Skeletal muscle tissue (tissue), 4 donors: ENCODE measurements around the gene CCDC47. TPM values are rescaled to one million over a fixed set of nuclear protein-coding genes. Genes with fewer than 3 reads are reported as not detected.
A peak's percentile ranks its signal among the peaks of the same experiment; 100 is the strongest.
"Not testable (repeated sequence)": the region's sequence is repeated elsewhere in the genome, so short reads cannot be mapped to it uniquely, and the experiment has no call there.

Experiments used
- H3K27ac ChIP-seq: one replicate; pipeline ENCODE4 v1.7.0; 2013; ENCODE audit warnings: mild to moderate bottlenecking, low read depth, low read length, inconsistent platforms
- H3K27me3 ChIP-seq, 3 donors: one replicate each; pipeline ENCODE4 v1.7.0; 2013; ENCODE audit warnings: low read length in 3 of 3; ENCODE audit not compliant: control insufficient read depth in 3 of 3, insufficient read depth in 3 of 3
- H3K36me3 ChIP-seq, 3 donors: one replicate each; pipeline ENCODE4 v1.7.0; 2013; ENCODE audit warnings: low read length in 3 of 3; ENCODE audit not compliant: control insufficient read depth in 3 of 3, insufficient read depth in 3 of 3
- H3K4me1 ChIP-seq, 3 donors: one replicate each; pipeline ENCODE4 v1.7.0; 2013; ENCODE audit warnings: low read length in 3 of 3, mild to moderate bottlenecking in 3 of 3; ENCODE audit not compliant: control insufficient read depth in 3 of 3, insufficient read depth in 3 of 3
- H3K4me3 ChIP-seq, 3 donors: one replicate each; pipeline ENCODE4 v1.7.0; 2013; ENCODE audit warnings: low read length in 3 of 3
- H3K9ac ChIP-seq, 3 donors: one replicate each; pipeline ENCODE4 v1.7.0; 2013; ENCODE audit warnings: low read length in 3 of 3, mild to moderate bottlenecking in 3 of 3, moderate library complexity in 2 of 3, low read depth in 1 of 3
- H3K9me3 ChIP-seq, 3 donors: one replicate each; pipeline ENCODE4 v1.7.0; 2013; ENCODE audit warnings: low read length in 3 of 3; ENCODE audit not compliant: control insufficient read depth in 3 of 3
- total RNA-seq: library from RNA; depleted of rRNA; stranded (reverse); fragments of >200 nt; gene quantifications from one replicate; pipeline ENCODE4 v1.2.3, GENCODE V29; 2014
- donor health status: Osteomylitis.

CCDC47 gene
- total RNA-seq, 1 donor from 2014 or later = 43.8 TPM

GRCh38 chr17:63741143-63741407, 32.3 kb downstream of the CCDC47 start:
- peaks cover 7 to 12% (median 10%) of the 10 kb centered on the region in 3 donors for H3K36me3 ChIP-seq

DNA sequence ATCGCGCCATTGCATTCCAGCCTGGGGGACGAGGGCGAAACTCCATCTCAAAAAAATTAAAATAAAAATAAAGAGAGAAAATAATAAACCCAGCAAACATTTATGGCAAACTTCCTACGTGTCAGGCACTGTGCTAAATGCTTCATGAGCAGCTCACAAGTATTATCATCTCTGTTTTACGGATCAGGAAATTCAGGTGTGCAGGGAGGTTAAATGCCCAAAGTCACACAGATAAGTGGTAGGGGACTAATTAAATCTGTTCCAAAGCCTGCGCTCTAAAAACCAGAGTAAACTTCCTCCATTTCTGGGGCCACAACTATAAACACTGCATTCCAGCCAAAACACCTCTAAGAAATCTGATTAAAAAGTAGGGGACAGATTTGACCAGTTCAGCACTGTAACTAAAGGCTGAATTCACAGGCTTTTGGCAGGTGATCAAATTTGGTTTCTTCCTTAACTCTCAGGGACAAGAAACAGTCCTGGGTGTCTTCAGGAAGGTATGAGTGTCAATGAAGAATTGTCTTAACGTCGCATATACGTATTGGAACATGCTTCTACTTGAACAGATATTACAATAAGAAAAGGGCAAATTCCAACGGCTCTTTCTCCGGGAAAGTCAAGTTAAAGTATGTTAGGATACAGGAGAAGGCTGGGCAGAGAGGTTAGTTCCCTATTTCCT, 32.8 kb downstream of the CCDC47 start:
- peak overlapping the region; percentile 83 to 92 (median 88) for H3K4me3 ChIP-seq
- peak overlapping the region; percentile 89 for H3K27ac ChIP-seq
- no peaks in the 10 kb centered on the region for H3K27me3 ChIP-seq
- peaks cover 11 to 23% (median 14%) of the 10 kb centered on the region in 3 donors for H3K4me1 ChIP-seq
- H3K9me3 ChIP-seq = no peaks in the 10 kb centered on the region
- peak overlapping the region; percentile 89 to 94 (median 91) for H3K9ac ChIP-seq
- peaks cover 3 to 7% (median 5%) of the 10 kb centered on the region in 3 donors for H3K36me3 ChIP-seq

More at GRCh38 chr17:63741143-63741407, 32.3 kb downstream of the CCDC47 start:
- H3K4me3 ChIP-seq = peak overlapping the region; percentile 83 to 92 (median 88)
- peak overlapping the region; percentile 89 to 94 (median 91) for H3K9ac ChIP-seq
- H3K27ac ChIP-seq = peak overlapping the region; percentile 89
- H3K27me3 ChIP-seq = no peaks in the 10 kb centered on the region
- H3K9me3 ChIP-seq = no peaks in the 10 kb centered on the region
- peaks cover 11 to 23% (median 14%) of the 10 kb centered on the region in 3 donors for H3K4me1 ChIP-seq

DNA sequence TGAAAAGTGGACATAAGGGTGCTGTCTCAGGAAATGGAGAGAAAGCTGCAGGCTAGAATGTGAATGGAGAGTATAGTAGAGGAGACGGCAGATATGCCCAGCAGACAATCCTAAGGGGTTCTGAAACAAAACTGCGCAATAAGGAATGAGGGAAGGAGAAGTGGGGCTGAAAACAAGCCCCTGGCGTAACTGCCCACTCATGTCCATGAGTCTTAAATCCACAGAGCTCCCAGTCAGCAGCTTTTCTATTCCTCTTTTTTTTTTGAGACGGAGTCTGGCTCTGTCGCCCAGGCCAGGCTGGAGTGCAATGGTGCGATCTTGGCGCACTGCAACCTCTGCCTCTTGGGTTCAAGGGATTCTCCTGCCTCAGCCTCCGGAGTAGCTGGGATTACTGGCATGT, 37.7 kb downstream of the CCDC47 start:
- H3K36me3 ChIP-seq = no peaks in the 10 kb centered on the region
- no peaks in the 10 kb centered on the region for H3K27me3 ChIP-seq
- H3K4me3 ChIP-seq = no peak overlapping the region
- H3K27ac ChIP-seq = no peak overlapping the region
- no peaks in the 10 kb centered on the region for H3K9me3 ChIP-seq
- H3K9ac ChIP-seq = no peak overlapping the region
- H3K4me1 ChIP-seq = peaks cover 1 to 6% (median 6%) of the 10 kb centered on the region in 3 donors

DNA sequence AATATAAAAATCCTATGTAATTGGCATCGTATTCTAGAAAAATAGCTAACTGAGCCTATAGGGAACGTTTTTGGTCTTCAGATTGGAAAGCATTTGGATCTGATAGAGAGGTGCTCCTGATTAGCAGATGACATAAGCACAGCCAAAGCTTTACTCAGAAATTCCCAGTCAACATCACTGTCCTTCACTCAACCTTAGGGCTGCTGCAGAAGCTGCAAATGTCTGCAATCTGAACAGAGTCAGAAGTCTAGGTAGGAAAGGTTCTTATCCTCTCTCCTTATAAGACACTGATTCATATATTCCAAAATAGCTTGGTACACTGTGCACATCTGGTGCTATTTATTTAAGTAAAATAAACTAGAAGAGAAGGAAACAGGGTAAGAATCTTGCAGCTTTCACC, 51.0 kb downstream of the CCDC47 start:
- no peaks in the 10 kb centered on the region for H3K9me3 ChIP-seq
- no peaks in the 10 kb centered on the region for H3K27me3 ChIP-seq
- H3K9ac ChIP-seq = no peak overlapping the region
- H3K36me3 ChIP-seq = peaks cover 2 to 12% (median 7%) of the 10 kb centered on the region in 3 donors
- no peaks in the 10 kb centered on the region for H3K4me1 ChIP-seq
- no peak overlapping the region for H3K4me3 ChIP-seq
- no peak overlapping the region for H3K27ac ChIP-seq

- H3K27ac ChIP-seq, H3K27me3 ChIP-seq, H3K4me1 ChIP-seq, H3K36me3 ChIP-seq, H3K9me3 ChIP-seq, H3K9ac ChIP-seq, H3K4me3 ChIP-seq: not testable (repeated sequence)
These were observed 53.2 kb downstream of the CCDC47 start for GRCh38 chr17:63720194-63720593.

DNA sequence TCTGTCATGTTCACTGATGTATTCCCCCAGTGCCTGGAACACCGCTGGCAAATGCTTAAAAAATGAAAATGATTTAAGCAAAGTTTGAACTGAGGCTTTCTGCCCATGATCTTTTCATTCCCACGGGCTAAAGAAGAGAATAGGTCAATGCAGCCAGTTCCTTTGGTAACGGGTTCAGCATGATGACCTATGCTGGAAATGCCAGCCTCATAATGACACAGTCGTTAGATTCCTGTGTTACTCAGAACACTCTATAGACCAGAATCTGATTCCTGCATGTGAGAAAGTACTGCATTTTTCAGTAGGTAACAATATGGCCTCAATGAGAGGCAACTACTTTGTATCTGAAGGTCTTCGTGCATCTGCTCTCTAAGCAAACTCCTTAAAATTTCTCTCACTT, 54.4 kb downstream of the CCDC47 start:
- Histone ChIP-seq H3K4me1 (peaks cover 0 to 4% (median 3%) of the 10 kb centered on the region in 3 donors), H3K27ac (no peak overlapping the region), H3K9me3 (no peaks in the 10 kb centered on the region), H3K36me3 (peaks cover 1 to 8% (median 6%) of the 10 kb centered on the region in 3 donors), H3K9ac (no peak overlapping the region), H3K4me3 (no peak overlapping the region), H3K27me3 (no peaks in the 10 kb centered on the region)

- H3K27ac ChIP-seq = no peak overlapping the region
- H3K9ac ChIP-seq = no peak overlapping the region
- peaks cover 0 to 4% (median 3%) of the 10 kb centered on the region in 3 donors for H3K4me1 ChIP-seq
- H3K27me3 ChIP-seq = no peaks in the 10 kb centered on the region
- H3K4me3 ChIP-seq = no peak overlapping the region
- peaks cover 16 to 25% (median 24%) of the 10 kb centered on the region in 3 donors for H3K36me3 ChIP-seq
- no peaks in the 10 kb centered on the region for H3K9me3 ChIP-seq
These were observed 57.0 kb downstream of the CCDC47 start for GRCh38 chr17:63716426-63716825.

- peaks cover 26 to 38% (median 37%) of the 10 kb centered on the region in 3 donors for H3K36me3 ChIP-seq
- H3K4me1 ChIP-seq = peaks cover 0 to 4% (median 3%) of the 10 kb centered on the region in 3 donors
- H3K4me3 ChIP-seq = no peak overlapping the region
- peak overlapping the region in 1 of 3 donors; percentile 63 for H3K9ac ChIP-seq
- no peak overlapping the region for H3K27ac ChIP-seq
- H3K9me3 ChIP-seq = no peaks in the 10 kb centered on the region
- H3K27me3 ChIP-seq = no peaks in the 10 kb centered on the region
These were observed 58.7 kb downstream of the CCDC47 start for GRCh38 chr17:63714550-63715277.

GRCh38 chr17:63709110-63709509, 64.3 kb downstream of the CCDC47 start:
- Histone ChIP-seq H3K27ac (no peak overlapping the region), H3K9me3 (no peaks in the 10 kb centered on the region), H3K36me3 (peaks cover 62 to 69% (median 65%) of the 10 kb centered on the region in 3 donors), H3K4me3 (no peak overlapping the region), H3K4me1 (no peaks in the 10 kb centered on the region), H3K9ac (no peak overlapping the region), H3K27me3 (no peaks in the 10 kb centered on the region)

GRCh38 chr17:63707151-63707550, 66.2 kb downstream of the CCDC47 start:
- H3K27me3 ChIP-seq = no peaks in the 10 kb centered on the region
- no peak overlapping the region for H3K27ac ChIP-seq
- no peak overlapping the region for H3K9ac ChIP-seq
- no peak overlapping the region for H3K4me3 ChIP-seq
- H3K9me3 ChIP-seq = no peaks in the 10 kb centered on the region
- H3K4me1 ChIP-seq = peaks cover 0 to 4% (median 0%) of the 10 kb centered on the region in 3 donors
- peaks cover 64 to 67% (median 66%) of the 10 kb centered on the region in 3 donors for H3K36me3 ChIP-seq
